K562 (cell line): ENCODE data around the gene ADM. TPM values are rescaled to one million over a fixed set of nuclear protein-coding genes. Genes with fewer than 3 reads are reported as not detected.

Experiments used
- CBFA2T2 ChIP-seq: fragments of 450-650 bp; conservative IDR thresholded peaks from 2 replicates; pipeline ENCODE4 v1.6.1; 2017; ENCODE audit warnings: mild to moderate bottlenecking
- CBFA2T3 ChIP-seq: fragments of 450-650 bp; IDR thresholded peaks from 2 replicates; pipeline ENCODE4 v1.6.1; 2017
- CXXC5 ChIP-seq: fragments of 250-450 bp; sonication (Bioruptor Pico); IDR thresholded peaks from 2 replicates; pipeline ENCODE4 v1.8.0; 2022; ENCODE audit warnings: inconsistent platforms, mild to moderate bottlenecking, moderate library complexity
- DMBX1 ChIP-seq: fragments of 250-450 bp; sonication (Bioruptor Pico); IDR thresholded peaks from 2 replicates; pipeline ENCODE4 v1.8.0; 2022; ENCODE audit warnings: inconsistent platforms, mild to moderate bottlenecking, moderate library complexity, borderline replicate concordance
- EP400 ChIP-seq: fragments of 450-650 bp; IDR thresholded peaks from 2 replicates; pipeline ENCODE4 v1.6.1; 2017; ENCODE audit warnings: antibody characterized with exemption, mild to moderate bottlenecking, moderate library complexity
- ETS2 ChIP-seq: IDR thresholded peaks from 2 replicates; pipeline ENCODE4 v1.6.1; 2016; ENCODE audit warnings: borderline replicate concordance, missing genetic modification characterization, mild to moderate bottlenecking, moderate library complexity, missing compliant biosample characterization; ENCODE audit not compliant: poor library complexity, severe bottlenecking
- MTA1 ChIP-seq: fragments of 450-650 bp; IDR thresholded peaks from 2 replicates; pipeline ENCODE4 v1.6.1; 2017; ENCODE audit warnings: borderline replicate concordance
- NFIC ChIP-seq: fragments of 450-650 bp; IDR thresholded peaks from 2 replicates; pipeline ENCODE4 v1.6.1; 2017; ENCODE audit warnings: mild to moderate bottlenecking, inconsistent platforms
- ZFPM2 ChIP-seq: fragments of 250-450 bp; sonication (Bioruptor Pico); IDR thresholded peaks from 2 replicates; pipeline ENCODE4 v1.5.1; 2022; ENCODE audit warnings: mild to moderate bottlenecking
- polyA plus RNA-seq, 8 experiments: library from polyadenylated mRNA; depleted of rRNA in 4 of 8; stranded (reverse) in 5 of 8; unstranded in 3 of 8; fragments of >200 nt; fragmentation: Nextera tagmentation in 2 of 8; fragmentation: Illumina TruSeq in 1 of 8; extraction: Ambion mirVana in 2 of 8; extraction: Trizol in 1 of 8; gene quantifications; 2 replicates each; pipeline versions ENCODE4 v1.2.1 to v1.2.3, GENCODE V29; 2011 to 2014; ENCODE audit warnings: inconsistent platforms in 1 of 8, missing spikeins in 1 of 8
- total RNA-seq, 7 experiments: library from RNA; depleted of rRNA in 6 of 7; stranded (reverse); fragments of >200 nt in 6 of 7; fragmentation: Illumina TruSeq in 2 of 7; extraction: Trizol in 2 of 7; gene quantifications; 2 replicates each; pipeline versions ENCODE4 v1.2.1 to v1.2.3, GENCODE V29; 2011 to 2021; ENCODE audit warnings: low replicate concordance in 1 of 7
- TF ChIP-seq, protein P1 (sequence below): sonication (generic); formaldehyde crosslinking; IDR thresholded peaks from 2 replicates; pipeline ENCODE4 v1.8.1; 2023; ENCODE audit warnings: mild to moderate bottlenecking, missing genetic modification reagents
- TF ChIP-seq, protein P2 (sequence below): sonication (generic); formaldehyde crosslinking; IDR thresholded peaks from 2 replicates; pipeline ENCODE4 v1.8.0; 2022; ENCODE audit warnings: missing genetic modification reagents, mild to moderate bottlenecking, moderate library complexity, borderline replicate concordance
- TF ChIP-seq, protein P3 (sequence below): fragments of 450-650 bp; formaldehyde crosslinking; IDR thresholded peaks from 2 replicates; pipeline ENCODE4 v1.4.0; 2020; ENCODE audit warnings: mild to moderate bottlenecking, moderate library complexity
- TF ChIP-seq, protein P4 (sequence below): fragments of 450-650 bp; IDR thresholded peaks from 2 replicates; pipeline ENCODE4 v1.6.1; 2016
- TF ChIP-seq, protein P5 (sequence below), 2 experiments: fragments of 200-800 bp in 1 of 2; sonication (Bioruptor generic) in 1 of 2; sonication (generic) in 1 of 2; formaldehyde crosslinking in 1 of 2; IDR thresholded peaks in 1 of 2; conservative IDR thresholded peaks in 1 of 2; 2 replicates each; pipeline versions ENCODE4 v1.5.0 to v1.6.1; 2016 to 2020; ENCODE audit warnings: missing compliant biosample characterization in 1 of 2, missing genetic modification characterization in 1 of 2, missing genetic modification reagents in 1 of 2

The ADM gene
- total and polyA plus RNA-seq, 9 of the 15 experiments (the other 6 are each of a cell fraction or from before 2014, with no cell fraction given), result 0.23 to 0.49 (median 0.32) TPM; not detected in 6

DNA sequence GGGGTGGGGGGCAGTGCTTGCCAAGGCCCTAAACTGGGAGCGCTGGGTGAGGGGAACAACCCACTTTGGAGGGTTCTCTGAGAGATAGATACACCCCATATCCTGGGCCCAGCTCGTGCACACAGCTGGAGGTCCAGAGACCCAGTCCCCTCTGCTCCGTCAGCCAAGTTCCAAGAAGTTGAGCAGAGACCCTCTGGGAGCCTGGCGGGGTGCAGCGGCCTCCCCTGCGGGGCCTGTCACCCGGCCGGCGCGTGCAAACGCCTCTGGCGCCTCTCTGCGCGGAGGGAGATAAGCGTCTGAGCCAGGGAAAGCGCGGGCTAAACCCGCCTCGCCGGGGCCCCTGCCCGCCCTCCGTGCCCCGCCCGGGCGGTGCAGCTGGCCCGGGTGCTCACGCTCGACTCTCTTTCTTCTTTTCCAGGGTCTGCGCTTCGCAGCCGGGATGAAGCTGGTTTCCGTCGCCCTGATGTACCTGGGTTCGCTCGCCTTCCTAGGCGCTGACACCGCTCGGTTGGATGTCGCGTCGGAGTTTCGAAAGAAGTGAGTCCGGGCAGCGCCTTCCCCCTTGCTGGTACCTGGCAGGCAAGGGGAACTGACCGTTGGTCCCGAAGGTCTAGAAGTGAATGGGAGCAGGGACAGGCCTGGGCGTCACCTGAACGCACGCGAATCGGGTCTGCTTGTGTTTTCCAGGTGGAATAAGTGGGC, 540 bp downstream of the ADM start (continued):
- TF ChIP-seq, protein P1, sequence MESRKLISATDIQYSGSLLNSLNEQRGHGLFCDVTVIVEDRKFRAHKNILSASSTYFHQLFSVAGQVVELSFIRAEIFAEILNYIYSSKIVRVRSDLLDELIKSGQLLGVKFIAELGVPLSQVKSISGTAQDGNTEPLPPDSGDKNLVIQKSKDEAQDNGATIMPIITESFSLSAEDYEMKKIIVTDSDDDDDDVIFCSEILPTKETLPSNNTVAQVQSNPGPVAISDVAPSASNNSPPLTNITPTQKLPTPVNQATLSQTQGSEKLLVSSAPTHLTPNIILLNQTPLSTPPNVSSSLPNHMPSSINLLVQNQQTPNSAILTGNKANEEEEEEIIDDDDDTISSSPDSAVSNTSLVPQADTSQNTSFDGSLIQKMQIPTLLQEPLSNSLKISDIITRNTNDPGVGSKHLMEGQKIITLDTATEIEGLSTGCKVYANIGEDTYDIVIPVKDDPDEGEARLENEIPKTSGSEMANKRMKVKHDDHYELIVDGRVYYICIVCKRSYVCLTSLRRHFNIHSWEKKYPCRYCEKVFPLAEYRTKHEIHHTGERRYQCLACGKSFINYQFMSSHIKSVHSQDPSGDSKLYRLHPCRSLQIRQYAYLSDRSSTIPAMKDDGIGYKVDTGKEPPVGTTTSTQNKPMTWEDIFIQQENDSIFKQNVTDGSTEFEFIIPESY, result peak; percentile 66
- TF ChIP-seq MTA1, result no peak
- TF ChIP-seq DMBX1, result no peak
- TF ChIP-seq, protein P2, sequence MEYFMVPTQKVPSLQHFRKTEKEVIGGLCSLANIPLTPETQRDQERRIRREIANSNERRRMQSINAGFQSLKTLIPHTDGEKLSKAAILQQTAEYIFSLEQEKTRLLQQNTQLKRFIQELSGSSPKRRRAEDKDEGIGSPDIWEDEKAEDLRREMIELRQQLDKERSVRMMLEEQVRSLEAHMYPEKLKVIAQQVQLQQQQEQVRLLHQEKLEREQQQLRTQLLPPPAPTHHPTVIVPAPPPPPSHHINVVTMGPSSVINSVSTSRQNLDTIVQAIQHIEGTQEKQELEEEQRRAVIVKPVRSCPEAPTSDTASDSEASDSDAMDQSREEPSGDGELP (CRISPR knock-in tag), result peak; percentile 13; the same call in 1 of the 2 replicates
- peak; percentile 8; the same call in 1 of the 2 replicates for TF ChIP-seq CBFA2T3
- peak; percentile 38 for TF ChIP-seq CXXC5 (CRISPR knock-in tag)
- TF ChIP-seq, protein P3, sequence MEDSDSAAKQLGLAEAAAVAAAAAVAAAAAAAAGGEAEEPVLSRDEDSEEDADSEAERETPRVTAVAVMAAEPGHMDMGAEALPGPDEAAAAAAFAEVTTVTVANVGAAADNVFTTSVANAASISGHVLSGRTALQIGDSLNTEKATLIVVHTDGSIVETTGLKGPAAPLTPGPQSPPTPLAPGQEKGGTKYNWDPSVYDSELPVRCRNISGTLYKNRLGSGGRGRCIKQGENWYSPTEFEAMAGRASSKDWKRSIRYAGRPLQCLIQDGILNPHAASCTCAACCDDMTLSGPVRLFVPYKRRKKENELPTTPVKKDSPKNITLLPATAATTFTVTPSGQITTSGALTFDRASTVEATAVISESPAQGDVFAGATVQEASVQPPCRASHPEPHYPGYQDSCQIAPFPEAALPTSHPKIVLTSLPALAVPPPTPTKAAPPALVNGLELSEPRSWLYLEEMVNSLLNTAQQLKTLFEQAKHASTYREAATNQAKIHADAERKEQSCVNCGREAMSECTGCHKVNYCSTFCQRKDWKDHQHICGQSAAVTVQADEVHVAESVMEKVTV, result no peak
- TF ChIP-seq ZFPM2 (CRISPR knock-in tag), result no peak
- no peak for TF ChIP-seq ETS2
- no peak for TF ChIP-seq EP400
- TF ChIP-seq, protein P4, sequence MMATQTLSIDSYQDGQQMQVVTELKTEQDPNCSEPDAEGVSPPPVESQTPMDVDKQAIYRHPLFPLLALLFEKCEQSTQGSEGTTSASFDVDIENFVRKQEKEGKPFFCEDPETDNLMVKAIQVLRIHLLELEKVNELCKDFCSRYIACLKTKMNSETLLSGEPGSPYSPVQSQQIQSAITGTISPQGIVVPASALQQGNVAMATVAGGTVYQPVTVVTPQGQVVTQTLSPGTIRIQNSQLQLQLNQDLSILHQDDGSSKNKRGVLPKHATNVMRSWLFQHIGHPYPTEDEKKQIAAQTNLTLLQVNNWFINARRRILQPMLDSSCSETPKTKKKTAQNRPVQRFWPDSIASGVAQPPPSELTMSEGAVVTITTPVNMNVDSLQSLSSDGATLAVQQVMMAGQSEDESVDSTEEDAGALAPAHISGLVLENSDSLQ, result no peak
- no peak for TF ChIP-seq NFIC
- TF ChIP-seq, protein P5, sequence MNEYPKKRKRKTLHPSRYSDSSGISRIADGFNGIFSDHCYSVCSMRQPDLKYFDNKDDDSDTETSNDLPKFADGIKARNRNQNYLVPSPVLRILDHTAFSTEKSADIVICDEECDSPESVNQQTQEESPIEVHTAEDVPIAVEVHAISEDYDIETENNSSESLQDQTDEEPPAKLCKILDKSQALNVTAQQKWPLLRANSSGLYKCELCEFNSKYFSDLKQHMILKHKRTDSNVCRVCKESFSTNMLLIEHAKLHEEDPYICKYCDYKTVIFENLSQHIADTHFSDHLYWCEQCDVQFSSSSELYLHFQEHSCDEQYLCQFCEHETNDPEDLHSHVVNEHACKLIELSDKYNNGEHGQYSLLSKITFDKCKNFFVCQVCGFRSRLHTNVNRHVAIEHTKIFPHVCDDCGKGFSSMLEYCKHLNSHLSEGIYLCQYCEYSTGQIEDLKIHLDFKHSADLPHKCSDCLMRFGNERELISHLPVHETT (CRISPR knock-in tag; conservative IDR thresholded peaks at IDR 0.05 in 1 of 2, IDR thresholded peaks at IDR 0.05 in 1 of 2), result no peak
- no peak for TF ChIP-seq CBFA2T2
